Gastrocnemius medialis (tissue), 4 donors: Measurements from ENCODE around the gene SLC26A4. TPM values are rescaled to one million over a fixed set of nuclear protein-coding genes. Genes with fewer than 3 reads are reported as not detected.

Experiments
- ATAC-seq, 2 donors: fragments of 150-250 bp; one replicate each; pipeline ENCODE4 v1.9.1; 2016
- DNase-seq, 2 donors: peaks; one replicate each; pipeline ENCODE4 v3.0.0-alpha.2; 2019
- H3K27ac ChIP-seq, 4 donors: fragments of 200-600 bp; sonication (generic); 1 replicate in 1 of 4; 2 replicates in 3 of 4; pipeline ENCODE4 v1.5.1; 2016 to 2018; ENCODE audit warnings: mild to moderate bottlenecking in 2 of 4, moderate library complexity in 1 of 4
- H3K27me3 ChIP-seq, 3 donors: fragments of 200-600 bp; sonication (generic) in 2 of 3; 1 replicate in 1 of 3; 2 replicates in 2 of 3; pipeline versions ENCODE4 v1.5.1 to v1.6.0; 2016 to 2019; ENCODE audit warnings: mild to moderate bottlenecking in 1 of 3, moderate library complexity in 1 of 3
- H3K36me3 ChIP-seq, 2 donors: fragments of 200-600 bp; sonication (generic) in 1 of 2; one replicate each; pipeline ENCODE4 v1.5.1; 2017 to 2018
- H3K4me1 ChIP-seq, 2 donors: fragments of 200-600 bp; sonication (generic) in 1 of 2; one replicate each; pipeline ENCODE4 v1.5.1; 2016 to 2017; ENCODE audit warnings: mild to moderate bottlenecking in 2 of 2
- H3K4me3 ChIP-seq, 4 donors: fragments of 200-600 bp; sonication (generic) in 3 of 4; 1 replicate in 1 of 4; 2 replicates in 3 of 4; pipeline ENCODE4 v1.5.1; 2016 to 2019; ENCODE audit warnings: mild to moderate bottlenecking in 2 of 4
- H3K9me3 ChIP-seq, 3 donors: fragments of 200-600 bp; sonication (generic) in 2 of 3; 1 replicate in 1 of 3; 2 replicates in 2 of 3; pipeline ENCODE4 v1.5.1; 2016 to 2019
- CTCF ChIP-seq, 5 experiments: fragments of 450-650 bp in 3 of 5; fragments of 200-600 bp in 2 of 5; sonication (generic) in 2 of 5; IDR thresholded peaks in 4 of 5; conservative IDR thresholded peaks in 1 of 5; 1 replicate in 4 of 5; 2 replicates in 1 of 5; pipeline ENCODE4 v1.5.1; 2016 to 2019; ENCODE audit warnings: antibody characterized with exemption in 5 of 5, mild to moderate bottlenecking in 3 of 5, moderate library complexity in 3 of 5
- POLR2A ChIP-seq, 2 donors: fragments of 450-650 bp; IDR thresholded peaks; one replicate each; pipeline ENCODE4 v1.6.1; 2017; ENCODE audit warnings: antibody characterized with exemption in 2 of 2, mild to moderate bottlenecking in 2 of 2, moderate library complexity in 2 of 2
- in situ Hi-C, 4 donors: fragments of 200-750 bp; cut with MboI; loops; one replicate each; pipeline versions ENCODE4 v1.15.0 to v1.8.0; 2017; ENCODE audit warnings: low sequenced_read_pairs in 4 of 4
- intact Hi-C: fragments of 100-400 bp; cut with DNase I; formaldehyde crosslinking; loops from one replicate; pipeline ENCODE4 v1.15.1; 2023; ENCODE audit warnings: low total_unique reads
- total RNA-seq, 4 donors: library from RNA; depleted of rRNA; stranded (reverse); fragments of >200 nt; gene quantifications; one replicate each; pipeline versions ENCODE4 v1.1.0 to v1.2.3, GENCODE V29; 2016

SLC26A4 gene
- total RNA-seq, 4 donors from 2014 or later = 0.09 to 2.5 (median 0.20) TPM; not detected in 1

GRCh38 chr7:107726356-107727130 is 65.9 kb downstream of the SLC26A4 start:
- no peaks in the 10 kb centered on the region for H3K4me1 ChIP-seq
- ATAC-seq (no peak), DNase-seq (no peak)
- no peaks in the 10 kb centered on the region for H3K27me3 ChIP-seq
- no peaks in the 10 kb centered on the region for H3K9me3 ChIP-seq
- no peaks in the 10 kb centered on the region for H3K36me3 ChIP-seq
- intact Hi-C loops = no loop called here
- in situ Hi-C loops = loop anchor here in 3 of 4 donors (5.0 to 25.0 kb wide), 3 partner anchors 259 to 539 kb away; no protein-coding TSS in a partner anchor
- TF ChIP-seq CTCF (IDR thresholded peaks at IDR 0.05 in 4 of 5, conservative IDR thresholded peaks at IDR 0.05 in 1 of 5) (no peak), POLR2A (IDR thresholded peaks at IDR 0.05) (no peak)
- no peak overlapping the region for H3K4me3 ChIP-seq
- no peak overlapping the region for H3K27ac ChIP-seq

- no peak for ATAC-seq
- H3K27ac ChIP-seq = no peak overlapping the region
- no peaks in the 10 kb centered on the region for H3K4me1 ChIP-seq
- TF ChIP-seq POLR2A (IDR thresholded peaks at IDR 0.05) (no peak), CTCF (IDR thresholded peaks at IDR 0.05 in 4 of 5, conservative IDR thresholded peaks at IDR 0.05 in 1 of 5) (no peak)
- H3K36me3 ChIP-seq = no peaks in the 10 kb centered on the region
- no peak for DNase-seq
- no peaks in the 10 kb centered on the region for H3K9me3 ChIP-seq
- in situ Hi-C loops = loop anchor here in 3 of 4 donors (5.0 to 25.0 kb wide), 3 partner anchors 261 to 541 kb away; no protein-coding TSS in a partner anchor
- no peak overlapping the region for H3K4me3 ChIP-seq
- intact Hi-C loops = no loop called here
- H3K27me3 ChIP-seq = no peaks in the 10 kb centered on the region
Measured at GRCh38 chr7:107728276-107728675, 67.6 kb downstream of the SLC26A4 start.

GRCh38 chr7:107742678-107743566 is 82.3 kb downstream of the SLC26A4 start:
- Histone ChIP-seq H3K4me3 (peak overlapping the region; percentile 75 to 96 (median 91)), H3K9me3 (no peaks in the 10 kb centered on the region), H3K4me1 (peaks cover 38 to 42% of the 10 kb centered on the region in 2 donors), H3K36me3 (no peaks in the 10 kb centered on the region), H3K27me3 (no peaks in the 10 kb centered on the region), H3K27ac (peak overlapping the region; percentile 92 to 100 (median 95))
- intact Hi-C loops (loop anchor here (1.0 to 10.0 kb wide), 7 partner anchors 131 to 1458 kb away; partner anchors contain the start of genes CCDC71L, COG5, DUS4L and NAMPT), in situ Hi-C loops (loop anchor here in 3 of 4 donors (5.0 to 25.0 kb wide), 4 partner anchors 129 to 556 kb away; no protein-coding TSS in a partner anchor)
- ATAC-seq = peak; percentile 42 to 55
- TF ChIP-seq POLR2A (IDR thresholded peaks at IDR 0.05) = peak in 1 of 2 donors; percentile 56
- TF ChIP-seq CTCF (IDR thresholded peaks at IDR 0.05 in 4 of 5, conservative IDR thresholded peaks at IDR 0.05 in 1 of 5) = no peak
- DNase-seq = no peak

GRCh38 chr7:107743567-107744344 is 83.1 kb downstream of the SLC26A4 start, which contains the start of gene CBLL1:
CBLL1 (plus strand) TSS chr7:107744142; CDS start chr7:107744164, 22 bp downstream.
- in situ Hi-C loops (loop anchor here in 3 of 4 donors (5.0 to 25.0 kb wide), 4 partner anchors 129 to 556 kb away; no protein-coding TSS in a partner anchor), intact Hi-C loops (loop anchor here (1.0 to 10.0 kb wide), 8 partner anchors 131 to 1459 kb away; partner anchors contain the start of genes CCDC71L, COG5, DLD and DUS4L)
- H3K4me3 ChIP-seq = peak within 1 kb of the TSS; percentile 75 to 96 (median 91)
- H3K4me1 ChIP-seq = peaks cover 38 to 45% of the 10 kb centered on the region in 2 donors
- no peaks in the 10 kb centered on the region for H3K9me3 ChIP-seq
- peak; percentile 95 to 96 for DNase-seq
- peak; percentile 92 to 95 for ATAC-seq
- peaks cover 0 to under 1% of the 10 kb centered on the region in 2 donors for H3K36me3 ChIP-seq
- peak; percentile 65 to 83 for TF ChIP-seq POLR2A (IDR thresholded peaks at IDR 0.05)
- peak; percentile 69 to 85 (median 83) for TF ChIP-seq CTCF (IDR thresholded peaks at IDR 0.05 in 4 of 5, conservative IDR thresholded peaks at IDR 0.05 in 1 of 5)
- no peaks in the 10 kb centered on the region for H3K27me3 ChIP-seq
- H3K27ac ChIP-seq = peak within 1 kb of the TSS; percentile 92 to 100 (median 95)
